ENCODE results near the gene OGFR.

The OGFR gene

DNA sequence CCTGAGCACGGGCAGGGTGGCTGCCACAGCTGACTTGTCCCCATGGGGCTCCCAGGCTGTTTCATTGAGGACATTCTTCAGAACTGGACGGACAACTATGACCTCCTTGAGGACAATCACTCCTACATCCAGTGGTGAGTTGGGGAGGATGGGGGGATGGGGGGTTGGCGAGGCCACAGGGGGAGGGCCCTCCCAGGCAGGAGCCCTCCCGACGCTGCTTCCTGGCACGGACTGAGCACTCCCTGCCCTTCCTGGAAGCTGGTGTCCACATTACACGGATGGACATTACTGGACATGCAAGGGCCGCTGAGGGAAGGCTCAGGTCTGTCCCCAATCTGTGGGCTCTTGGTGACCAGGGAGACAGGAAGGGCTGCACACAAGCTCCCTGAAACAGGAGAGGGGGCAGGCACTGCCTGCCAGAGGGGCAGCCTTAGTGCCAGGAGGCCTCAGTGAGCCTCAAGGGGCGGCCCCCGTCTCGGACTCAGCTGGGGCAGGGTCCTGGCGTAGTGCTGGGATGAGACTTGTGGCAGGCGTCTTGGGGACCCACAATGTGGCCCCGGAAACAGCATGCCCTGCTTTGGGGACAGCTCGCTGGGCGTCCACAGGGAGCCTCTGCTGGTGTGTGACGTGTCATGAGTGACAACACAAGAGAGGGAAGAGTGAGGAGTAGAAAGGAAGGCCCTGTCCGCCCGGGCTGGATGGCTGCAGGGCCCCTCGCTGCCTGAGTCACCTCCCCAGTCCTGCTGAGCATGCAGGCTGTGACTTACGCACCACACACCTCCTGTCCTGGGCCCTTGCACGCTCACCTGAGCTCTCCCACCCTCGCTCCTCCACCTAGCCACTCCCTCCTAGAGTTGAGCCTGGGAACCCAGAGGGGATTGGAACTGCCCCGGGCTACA, 5.1 kb downstream of the OGFR start:
- peaks cover 5% of the 10 kb centered on the region for H3K27me3 ChIP-seq (ENCODE audit: control insufficient read depth, insufficient read depth, low read length)
- H3K9me3 ChIP-seq (ENCODE audit: control insufficient read depth, low read length) = no peaks in the 10 kb centered on the region
- peaks cover 25% of the 10 kb centered on the region for H3K4me1 ChIP-seq (ENCODE audit: control insufficient read depth, insufficient read depth, low read length)
- no peak overlapping the region for H3K9ac ChIP-seq (ENCODE audit: low read length)
- peaks cover 10% of the 10 kb centered on the region for H3K36me3 ChIP-seq (ENCODE audit: control insufficient read depth, insufficient read depth, low read length)
- no peak overlapping the region for H3K4me3 ChIP-seq (ENCODE audit: low read length)

DNA sequence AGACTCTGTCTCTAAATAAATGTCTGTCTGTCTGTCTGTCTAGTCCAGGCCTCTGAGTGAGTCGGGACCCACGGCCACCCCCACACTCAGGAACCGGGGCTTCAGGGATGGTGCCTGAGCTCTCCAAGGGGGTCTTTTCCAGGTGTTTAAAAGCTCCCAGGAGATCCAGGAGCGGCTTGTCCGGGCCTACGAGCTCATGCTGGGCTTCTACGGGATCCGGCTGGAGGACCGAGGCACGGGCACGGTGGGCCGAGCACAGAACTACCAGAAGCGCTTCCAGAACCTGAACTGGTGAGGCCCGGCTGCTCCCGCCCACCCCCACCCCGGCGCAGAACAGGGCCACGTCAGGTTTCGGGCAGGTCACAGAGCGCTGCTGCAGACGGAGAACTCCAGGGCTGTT, 6.7 kb downstream of the OGFR start:
- no peaks in the 10 kb centered on the region for H3K9me3 ChIP-seq (ENCODE audit: control insufficient read depth, low read length)
- H3K36me3 ChIP-seq (ENCODE audit: control insufficient read depth, insufficient read depth, low read length) = peaks cover 10% of the 10 kb centered on the region
- no peak overlapping the region for H3K4me3 ChIP-seq (ENCODE audit: low read length)
- H3K27me3 ChIP-seq (ENCODE audit: control insufficient read depth, insufficient read depth, low read length) = peaks cover 20% of the 10 kb centered on the region
- peaks cover 29% of the 10 kb centered on the region for H3K4me1 ChIP-seq (ENCODE audit: control insufficient read depth, insufficient read depth, low read length)
- no peak overlapping the region for H3K9ac ChIP-seq (ENCODE audit: low read length)

- no peaks in the 10 kb centered on the region for H3K9me3 ChIP-seq (ENCODE audit: control insufficient read depth, low read length)
- H3K36me3 ChIP-seq (ENCODE audit: control insufficient read depth, insufficient read depth, low read length) = peaks cover 10% of the 10 kb centered on the region
- no peak overlapping the region for H3K4me3 ChIP-seq (ENCODE audit: low read length)
- peaks cover 24% of the 10 kb centered on the region for H3K27me3 ChIP-seq (ENCODE audit: control insufficient read depth, insufficient read depth, low read length)
- H3K9ac ChIP-seq (ENCODE audit: low read length) = no peak overlapping the region
- H3K4me1 ChIP-seq (ENCODE audit: control insufficient read depth, insufficient read depth, low read length) = peaks cover 28% of the 10 kb centered on the region
Observed at GRCh38 chr20:62811720-62812119, 7.1 kb downstream of the OGFR start.

- no peak overlapping the region for H3K4me3 ChIP-seq (ENCODE audit: low read length)
- H3K36me3 ChIP-seq (ENCODE audit: control insufficient read depth, insufficient read depth, low read length) = peaks cover 10% of the 10 kb centered on the region
- H3K4me1 ChIP-seq (ENCODE audit: control insufficient read depth, insufficient read depth, low read length) = peaks cover 22% of the 10 kb centered on the region
- peaks cover 29% of the 10 kb centered on the region for H3K27me3 ChIP-seq (ENCODE audit: control insufficient read depth, insufficient read depth, low read length)
- H3K9ac ChIP-seq (ENCODE audit: low read length) = no peak overlapping the region
- H3K9me3 ChIP-seq (ENCODE audit: control insufficient read depth, low read length) = no peaks in the 10 kb centered on the region
Observed at GRCh38 chr20:62812181-62812906, 7.7 kb downstream of the OGFR start.

DNA sequence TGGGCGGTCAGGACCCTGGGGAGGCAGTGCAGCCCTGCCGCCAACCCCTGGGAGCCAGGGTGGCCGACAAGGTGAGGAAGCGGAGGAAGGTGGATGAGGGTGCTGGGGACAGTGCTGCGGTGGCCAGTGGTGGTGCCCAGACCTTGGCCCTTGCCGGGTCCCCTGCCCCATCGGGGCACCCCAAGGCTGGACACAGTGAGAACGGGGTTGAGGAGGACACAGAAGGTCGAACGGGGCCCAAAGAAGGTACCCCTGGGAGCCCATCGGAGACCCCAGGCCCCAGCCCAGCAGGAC, 8.2 kb downstream of the OGFR start:
- no peaks in the 10 kb centered on the region for H3K9me3 ChIP-seq (ENCODE audit: control insufficient read depth, low read length)
- H3K4me3 ChIP-seq (ENCODE audit: low read length) = no peak overlapping the region
- H3K27me3 ChIP-seq (ENCODE audit: control insufficient read depth, insufficient read depth, low read length) = peaks cover 34% of the 10 kb centered on the region
- peaks cover 10% of the 10 kb centered on the region for H3K36me3 ChIP-seq (ENCODE audit: control insufficient read depth, insufficient read depth, low read length)
- H3K4me1 ChIP-seq (ENCODE audit: control insufficient read depth, insufficient read depth, low read length) = peaks cover 22% of the 10 kb centered on the region
- H3K9ac ChIP-seq (ENCODE audit: low read length) = no peak overlapping the region

DNA sequence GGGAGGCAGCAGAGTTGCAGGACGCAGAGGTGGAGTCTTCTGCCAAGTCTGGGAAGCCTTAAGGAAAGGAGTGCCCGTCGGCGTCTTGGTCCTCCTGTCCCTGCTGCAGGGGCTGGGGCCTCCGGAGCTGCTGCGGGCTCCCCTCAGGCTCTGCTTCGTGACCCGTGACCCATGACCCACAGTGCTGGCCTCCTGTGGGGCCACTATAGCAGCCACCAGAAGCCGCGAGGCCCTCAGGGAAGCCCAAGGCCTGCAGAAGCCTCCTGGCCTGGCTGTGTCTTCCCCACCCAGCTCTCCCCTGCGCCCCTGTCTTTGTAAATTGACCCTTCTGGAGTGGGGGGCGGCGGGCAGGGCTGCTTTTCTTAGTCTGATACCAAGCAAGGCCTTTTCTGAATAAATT, 9.0 kb downstream of the OGFR start:
- H3K4me1 ChIP-seq (ENCODE audit: control insufficient read depth, insufficient read depth, low read length) = peaks cover 23% of the 10 kb centered on the region
- H3K4me3 ChIP-seq (ENCODE audit: low read length) = no peak overlapping the region
- H3K27me3 ChIP-seq (ENCODE audit: control insufficient read depth, insufficient read depth, low read length) = peaks cover 41% of the 10 kb centered on the region

DNA sequence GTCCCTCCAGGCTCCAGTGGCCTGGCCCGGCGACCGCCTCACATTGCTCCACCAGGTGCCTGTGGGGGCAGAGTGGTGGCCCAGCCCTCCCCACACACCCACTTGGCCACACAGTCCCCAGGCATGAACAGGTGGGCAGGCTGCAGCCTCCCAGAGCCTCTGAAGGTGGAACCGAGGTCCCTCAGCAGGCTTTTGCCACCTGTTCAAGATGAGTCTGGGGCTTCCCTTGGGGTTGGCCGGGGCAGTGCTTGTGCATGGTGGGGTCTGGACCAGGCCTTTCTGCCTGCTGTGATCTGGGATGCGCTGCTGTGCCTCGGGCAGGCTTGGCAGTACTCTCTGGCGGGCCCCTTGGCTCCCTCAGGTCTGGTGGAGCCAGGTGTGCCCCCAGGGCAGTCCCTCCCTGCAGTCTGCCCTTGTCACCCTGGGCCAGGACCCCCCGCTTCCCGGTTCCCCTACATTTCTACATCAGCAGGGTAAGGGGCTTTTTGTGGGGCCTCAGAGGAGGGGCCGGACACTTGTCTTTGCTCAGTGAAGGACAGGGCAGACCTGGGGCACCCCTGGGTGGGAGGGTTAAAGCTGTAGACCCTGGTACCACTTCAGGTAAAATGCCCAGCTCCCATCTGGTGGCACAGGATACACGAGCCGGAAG, 9.5 kb downstream of the OGFR start:
- no peaks in the 10 kb centered on the region for H3K9me3 ChIP-seq (ENCODE audit: control insufficient read depth, low read length)
- H3K9ac ChIP-seq (ENCODE audit: low read length) = no peak overlapping the region
- H3K27me3 ChIP-seq (ENCODE audit: control insufficient read depth, insufficient read depth, low read length) = peaks cover 47% of the 10 kb centered on the region
- H3K36me3 ChIP-seq (ENCODE audit: control insufficient read depth, insufficient read depth, low read length) = peaks cover 10% of the 10 kb centered on the region
- H3K4me1 ChIP-seq (ENCODE audit: control insufficient read depth, insufficient read depth, low read length) = peaks cover 29% of the 10 kb centered on the region
- no peak overlapping the region for H3K4me3 ChIP-seq (ENCODE audit: low read length)

More for the DNA sequence above, 9.0 kb downstream of the OGFR start:
- H3K36me3 ChIP-seq (ENCODE audit: control insufficient read depth, insufficient read depth, low read length) = peaks cover 10% of the 10 kb centered on the region
- no peaks in the 10 kb centered on the region for H3K9me3 ChIP-seq (ENCODE audit: control insufficient read depth, low read length)
- no peak overlapping the region for H3K9ac ChIP-seq (ENCODE audit: low read length)

- peaks cover 52% of the 10 kb centered on the region for H3K27me3 ChIP-seq (ENCODE audit: control insufficient read depth, insufficient read depth, low read length)
- peaks cover 9% of the 10 kb centered on the region for H3K36me3 ChIP-seq (ENCODE audit: control insufficient read depth, insufficient read depth, low read length)
- peaks cover 34% of the 10 kb centered on the region for H3K4me1 ChIP-seq (ENCODE audit: control insufficient read depth, insufficient read depth, low read length)
- no peak overlapping the region for H3K4me3 ChIP-seq (ENCODE audit: low read length)
- H3K9me3 ChIP-seq (ENCODE audit: control insufficient read depth, low read length) = no peaks in the 10 kb centered on the region
- no peak overlapping the region for H3K9ac ChIP-seq (ENCODE audit: low read length)
Observed at GRCh38 chr20:62814709-62815065, 10.1 kb downstream of the OGFR start.

DNA sequence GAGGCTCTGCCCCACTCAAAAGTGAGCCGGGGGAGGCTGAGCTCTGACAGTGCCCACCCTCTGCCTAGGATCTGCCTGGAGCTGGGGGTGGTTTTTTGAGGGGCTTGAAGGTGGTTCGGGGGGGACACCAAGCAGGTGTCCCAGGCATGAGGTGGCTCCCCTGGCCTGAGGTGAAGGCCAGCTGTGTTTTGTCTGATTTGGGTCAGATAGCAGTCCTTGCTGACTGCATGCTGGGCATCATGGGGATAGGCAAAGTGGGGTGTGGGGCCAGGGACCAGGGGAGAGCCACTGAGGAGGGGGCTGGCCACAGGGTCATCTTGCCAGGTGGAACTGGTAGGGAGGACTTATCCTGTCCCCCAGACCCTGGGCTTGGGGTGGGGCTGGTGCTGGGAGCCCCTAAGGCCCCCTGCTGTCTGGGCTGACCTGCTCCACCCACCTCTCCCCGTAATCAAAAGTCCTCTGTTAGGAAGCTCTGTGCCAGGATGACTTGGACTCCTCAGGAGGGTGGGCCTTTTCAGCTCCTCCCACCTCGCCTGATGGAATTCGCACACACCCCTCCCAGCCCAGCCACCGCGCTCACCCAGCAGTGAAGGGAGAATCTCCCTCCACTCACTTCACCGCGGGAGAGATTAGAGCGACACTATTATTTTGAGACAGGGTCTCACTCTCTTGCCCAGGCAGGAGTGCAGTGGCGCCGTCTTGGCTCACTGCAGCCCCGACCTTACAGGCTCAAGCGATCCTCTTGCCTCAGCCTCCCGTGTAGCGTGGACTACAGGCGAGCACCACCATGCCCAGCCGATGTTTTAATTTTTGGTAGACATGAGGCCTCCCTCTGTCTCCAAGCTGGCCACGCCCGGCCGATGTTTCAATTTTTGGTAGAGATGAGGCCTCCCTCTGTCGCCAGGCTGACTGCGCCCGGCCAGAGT, 10.7 kb downstream of the OGFR start:
- H3K4me1 ChIP-seq (ENCODE audit: control insufficient read depth, insufficient read depth, low read length) = peaks cover 36% of the 10 kb centered on the region
- H3K36me3 ChIP-seq (ENCODE audit: control insufficient read depth, insufficient read depth, low read length) = peaks cover 2% of the 10 kb centered on the region
- H3K9me3 ChIP-seq (ENCODE audit: control insufficient read depth, low read length) = no peaks in the 10 kb centered on the region
- peaks cover 59% of the 10 kb centered on the region for H3K27me3 ChIP-seq (ENCODE audit: control insufficient read depth, insufficient read depth, low read length)
- H3K4me3 ChIP-seq (ENCODE audit: low read length) = no peak overlapping the region
- H3K9ac ChIP-seq (ENCODE audit: low read length) = no peak overlapping the region

DNA sequence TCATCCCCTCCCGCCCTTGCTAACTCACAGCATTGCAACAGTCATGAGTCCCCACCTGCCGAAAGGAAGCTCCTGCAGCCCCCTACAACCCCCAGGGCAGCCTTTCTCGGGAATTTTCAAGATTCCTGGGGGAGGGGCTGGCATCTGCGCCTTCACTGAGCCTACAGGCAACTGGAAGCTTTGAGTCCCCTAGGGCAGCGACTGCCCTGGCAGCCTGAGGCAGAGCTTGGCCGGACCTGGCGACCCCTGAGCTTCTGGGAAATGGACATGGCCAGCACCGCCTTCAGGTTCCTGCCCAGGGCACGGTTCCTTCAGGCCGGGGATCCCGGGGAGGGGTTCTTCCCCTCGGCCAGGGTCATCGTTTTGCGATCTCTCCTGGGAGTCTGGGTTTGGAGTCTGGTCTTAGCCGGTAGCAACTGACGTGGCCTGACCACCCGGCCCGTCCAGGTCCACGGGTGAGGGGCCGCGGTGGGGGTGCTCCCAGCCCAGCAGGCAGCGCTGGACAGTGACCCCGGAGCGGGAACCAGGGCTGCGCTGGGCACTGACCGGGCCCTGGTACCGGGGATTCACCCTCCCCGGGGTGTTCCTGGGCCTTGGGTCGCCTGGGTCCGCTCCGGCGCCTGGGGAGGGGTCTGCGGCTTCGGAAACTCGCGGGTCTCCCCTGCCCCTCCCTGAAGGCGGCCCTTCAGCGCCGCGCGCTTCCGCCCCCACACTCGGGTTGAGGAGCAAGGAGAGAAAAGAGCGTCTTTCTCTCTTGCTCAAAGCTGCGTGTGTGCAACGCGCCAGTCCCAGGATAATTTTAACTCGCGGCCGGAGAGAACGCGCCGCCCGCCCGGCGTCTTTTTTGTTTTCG, 11.6 kb downstream of the OGFR start:
- Histone ChIP-seq H3K4me1 (ENCODE audit: control insufficient read depth, insufficient read depth, low read length) (peaks cover 36% of the 10 kb centered on the region), H3K9ac (ENCODE audit: low read length) (no peak overlapping the region), H3K27me3 (ENCODE audit: control insufficient read depth, insufficient read depth, low read length) (peaks cover 64% of the 10 kb centered on the region), H3K9me3 (ENCODE audit: control insufficient read depth, low read length) (no peaks in the 10 kb centered on the region), H3K36me3 (ENCODE audit: control insufficient read depth, insufficient read depth, low read length) (no peaks in the 10 kb centered on the region), H3K4me3 (ENCODE audit: low read length) (no peak overlapping the region)

Measured in mucosa of stomach (tissue), 1 donor.